Neural cell (in vitro differentiated cells): ENCODE data around the gene CAMK1D. TPM values are rescaled to one million over a fixed set of nuclear protein-coding genes. Genes with fewer than 3 reads are reported as not detected.

Experiments used
- H2AFZ ChIP-seq: fragments of 200-600, 300-800 bp; sonication (generic), shearing (Covaris generic); 2 replicates; pipeline ENCODE4 v1.6.0; 2014; ENCODE audit warnings: low read depth, mild to moderate bottlenecking, antibody characterized with exemption, low read length, moderate library complexity
- H3F3A ChIP-seq: fragments of 200-600 bp; shearing (Covaris generic); 2 replicates; pipeline ENCODE4 v1.6.1; 2016; ENCODE audit warnings: mild to moderate bottlenecking, moderate library complexity, mixed read lengths, antibody characterized with exemption, low read length; ENCODE audit not compliant: insufficient read depth, poor library complexity, severe bottlenecking
- H3K27ac ChIP-seq: fragments of 200-600, 300-800 bp; sonication (generic), shearing (Covaris generic); 2 replicates; pipeline ENCODE4 v1.5.1; 2014; ENCODE audit warnings: mild to moderate bottlenecking, low read length, moderate library complexity
- H3K27me3 ChIP-seq: fragments of 300-800, 200-600 bp; sonication (generic), shearing (Covaris generic); 2 replicates; pipeline ENCODE4 v1.6.0; 2014; ENCODE audit warnings: mild to moderate bottlenecking, low read depth, low read length, moderate library complexity; ENCODE audit not compliant: insufficient read depth
- H3K36me3 ChIP-seq: fragments of 300-800, 200-600 bp; sonication (generic), shearing (Covaris generic); 2 replicates; pipeline ENCODE4 v1.5.1; 2014; ENCODE audit warnings: mild to moderate bottlenecking, antibody characterized with exemption, low read length, moderate library complexity; ENCODE audit not compliant: insufficient read depth
- H3K4me2 ChIP-seq: fragments of 300-800, 200-600 bp; sonication (generic), shearing (Covaris generic); 2 replicates; pipeline ENCODE4 v1.6.0; 2014; ENCODE audit warnings: mild to moderate bottlenecking, low read length
- H3K4me3 ChIP-seq: fragments of 300-800, 200-600 bp; sonication (generic), shearing (Covaris generic); 2 replicates; pipeline ENCODE4 v1.5.1; 2014; ENCODE audit warnings: mild to moderate bottlenecking, low read length, moderate library complexity
- H3K79me2 ChIP-seq: fragments of 200-600 bp; shearing (Covaris generic); replicated peaks from 2 replicates; pipeline ENCODE4 v1.6.0; 2014; ENCODE audit warnings: mild to moderate bottlenecking, low read length, moderate library complexity; ENCODE audit not compliant: insufficient read depth
- H3K9ac ChIP-seq: fragments of 300-800, 200-600 bp; sonication (generic), shearing (Covaris generic); 2 replicates; pipeline ENCODE4 v1.6.1; 2016; ENCODE audit warnings: mild to moderate bottlenecking, low read length, mixed read lengths
- H3K9me2 ChIP-seq: fragments of 200-600 bp; shearing (Covaris generic); 2 replicates; pipeline ENCODE4 v1.6.1; 2016; ENCODE audit warnings: mild to moderate bottlenecking, low read length, mixed read lengths; ENCODE audit not compliant: insufficient read depth
- H3K9me3 ChIP-seq: fragments of 200-600, 300-800 bp; sonication (generic), shearing (Covaris generic); 2 replicates; pipeline ENCODE4 v1.6.1; 2016; ENCODE audit warnings: mild to moderate bottlenecking, mixed run types, low read length, moderate library complexity, mixed read lengths
- H4K20me1 ChIP-seq: fragments of 200-600 bp; shearing (Covaris generic); 2 replicates; pipeline ENCODE4 v1.6.1; 2016; ENCODE audit warnings: mild to moderate bottlenecking, mixed run types; ENCODE audit not compliant: insufficient read depth
- CTCF ChIP-seq: fragments of 450-650 bp; IDR thresholded peaks from 2 replicates; pipeline ENCODE4 v1.5.1; 2014; ENCODE audit warnings: antibody characterized with exemption, mild to moderate bottlenecking, moderate library complexity; ENCODE audit not compliant: poor library complexity, severe bottlenecking
- EP300 ChIP-seq: fragments of 450-650 bp; conservative IDR thresholded peaks from 2 replicates; pipeline ENCODE4 v1.6.1; 2014; ENCODE audit warnings: antibody characterized with exemption, mild to moderate bottlenecking, moderate library complexity; ENCODE audit not compliant: poor library complexity, severe bottlenecking
- EZH2 ChIP-seq: fragments of 200-600, 300-800 bp; shearing (Covaris generic), sonication (generic); IDR thresholded peaks from 2 replicates; pipeline ENCODE4 v1.6.1; 2014; ENCODE audit warnings: antibody characterized with exemption, low read length, borderline replicate concordance, mild to moderate bottlenecking; ENCODE audit not compliant: insufficient read depth, poor library complexity, severe bottlenecking
- MXI1 ChIP-seq: fragments of 450-650 bp; conservative IDR thresholded peaks from 2 replicates; pipeline ENCODE4 v1.6.1; 2014; ENCODE audit warnings: antibody characterized with exemption, mild to moderate bottlenecking; ENCODE audit not compliant: poor library complexity, severe bottlenecking
- POLR2AphosphoS5 ChIP-seq: IDR thresholded peaks from 2 replicates; pipeline ENCODE4 v1.6.1; 2012
- RAD21 ChIP-seq: fragments of 450-650 bp; conservative IDR thresholded peaks from 2 replicates; pipeline ENCODE4 v1.6.1; 2014; ENCODE audit warnings: antibody characterized with exemption, mild to moderate bottlenecking, moderate library complexity
- SMC3 ChIP-seq: fragments of 450-650 bp; conservative IDR thresholded peaks from 2 replicates; pipeline ENCODE4 v1.6.1; 2014; ENCODE audit warnings: antibody characterized with exemption, mild to moderate bottlenecking, moderate library complexity; ENCODE audit not compliant: poor library complexity
- TAF1 ChIP-seq: IDR thresholded peaks from 2 replicates; pipeline ENCODE4 v1.6.1; 2012; ENCODE audit warnings: low read depth
- polyA plus RNA-seq: library from polyadenylated mRNA; depleted of rRNA; stranded (reverse); fragments of >200 nt; gene quantifications from 2 replicates; pipeline ENCODE4 v1.2.3, GENCODE V29; 2014
- TF ChIP-seq, protein P1 (sequence below): IDR thresholded peaks from 2 replicates; pipeline ENCODE4 v1.6.1; 2012; ENCODE audit warnings: borderline replicate concordance

CAMK1D gene
- polyA plus RNA-seq, 1 donor from 2014 or later = 13.8 TPM

DNA sequence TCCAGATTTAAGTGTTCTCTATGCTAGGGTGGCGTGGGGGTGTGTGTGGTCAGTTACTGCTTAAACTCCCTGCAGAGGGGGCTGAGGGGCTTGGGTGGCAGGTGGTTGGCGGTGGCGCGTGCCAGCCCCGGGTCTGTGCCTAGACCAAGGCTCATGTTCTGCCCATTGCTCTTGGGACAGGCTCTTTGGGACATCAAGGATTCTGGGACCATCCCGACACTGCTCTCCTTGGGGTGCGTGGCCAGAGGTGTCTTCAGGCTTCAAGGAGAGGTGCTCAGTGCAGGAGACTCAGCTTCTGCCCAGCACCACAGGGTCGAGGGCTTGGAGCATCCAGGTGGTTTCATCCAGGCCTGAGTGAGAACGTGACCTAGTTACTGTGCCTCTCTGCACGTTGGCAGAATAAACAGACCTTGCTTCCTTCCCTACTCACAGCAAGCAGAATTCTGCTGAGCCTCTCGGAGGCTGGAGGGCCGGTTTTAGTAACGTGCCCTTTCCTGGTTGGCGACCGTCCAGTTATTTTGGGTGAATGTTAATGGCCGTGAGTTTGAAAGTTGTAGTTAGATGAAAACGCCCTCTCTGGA is 39.9 kb downstream of the CAMK1D start:
- no peak overlapping the region for H3K4me3 ChIP-seq

GRCh38 chr10:12390733-12391132 is 41.4 kb downstream of the CAMK1D start:
- Histone ChIP-seq H3K27me3 (no peaks in the 10 kb centered on the region), H3K4me3 (no peak overlapping the region), H3K4me2 (no peak overlapping the region)

More for the DNA sequence above, 39.9 kb downstream of the CAMK1D start:
- Histone ChIP-seq H3K9me2 (no peaks in the 10 kb centered on the region), H3K79me2 (peaks cover 19% of the 10 kb centered on the region), H3K27me3 (no peaks in the 10 kb centered on the region), H4K20me1 (no peaks in the 10 kb centered on the region), H3F3A (peaks cover 3% of the 10 kb centered on the region), H3K9me3 (no peaks in the 10 kb centered on the region), H3K27ac (no peak overlapping the region), H3K4me2 (no peak overlapping the region), H3K36me3 (no peaks in the 10 kb centered on the region), H2AFZ (no peak overlapping the region), H3K9ac (no peak overlapping the region)
- no peak for TF ChIP-seq CTCF
- no peak for TF ChIP-seq EP300
- TF ChIP-seq, protein P1, sequence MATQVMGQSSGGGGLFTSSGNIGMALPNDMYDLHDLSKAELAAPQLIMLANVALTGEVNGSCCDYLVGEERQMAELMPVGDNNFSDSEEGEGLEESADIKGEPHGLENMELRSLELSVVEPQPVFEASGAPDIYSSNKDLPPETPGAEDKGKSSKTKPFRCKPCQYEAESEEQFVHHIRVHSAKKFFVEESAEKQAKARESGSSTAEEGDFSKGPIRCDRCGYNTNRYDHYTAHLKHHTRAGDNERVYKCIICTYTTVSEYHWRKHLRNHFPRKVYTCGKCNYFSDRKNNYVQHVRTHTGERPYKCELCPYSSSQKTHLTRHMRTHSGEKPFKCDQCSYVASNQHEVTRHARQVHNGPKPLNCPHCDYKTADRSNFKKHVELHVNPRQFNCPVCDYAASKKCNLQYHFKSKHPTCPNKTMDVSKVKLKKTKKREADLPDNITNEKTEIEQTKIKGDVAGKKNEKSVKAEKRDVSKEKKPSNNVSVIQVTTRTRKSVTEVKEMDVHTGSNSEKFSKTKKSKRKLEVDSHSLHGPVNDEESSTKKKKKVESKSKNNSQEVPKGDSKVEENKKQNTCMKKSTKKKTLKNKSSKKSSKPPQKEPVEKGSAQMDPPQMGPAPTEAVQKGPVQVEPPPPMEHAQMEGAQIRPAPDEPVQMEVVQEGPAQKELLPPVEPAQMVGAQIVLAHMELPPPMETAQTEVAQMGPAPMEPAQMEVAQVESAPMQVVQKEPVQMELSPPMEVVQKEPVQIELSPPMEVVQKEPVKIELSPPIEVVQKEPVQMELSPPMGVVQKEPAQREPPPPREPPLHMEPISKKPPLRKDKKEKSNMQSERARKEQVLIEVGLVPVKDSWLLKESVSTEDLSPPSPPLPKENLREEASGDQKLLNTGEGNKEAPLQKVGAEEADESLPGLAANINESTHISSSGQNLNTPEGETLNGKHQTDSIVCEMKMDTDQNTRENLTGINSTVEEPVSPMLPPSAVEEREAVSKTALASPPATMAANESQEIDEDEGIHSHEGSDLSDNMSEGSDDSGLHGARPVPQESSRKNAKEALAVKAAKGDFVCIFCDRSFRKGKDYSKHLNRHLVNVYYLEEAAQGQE = no peak
- TF ChIP-seq POLR2AphosphoS5 = no peak
- TF ChIP-seq EZH2 = no peak
- no peak for TF ChIP-seq RAD21
- TF ChIP-seq MXI1 = no peak
- TF ChIP-seq SMC3 = no peak
- no peak for TF ChIP-seq TAF1

More at GRCh38 chr10:12390733-12391132, 41.4 kb downstream of the CAMK1D start:
- H4K20me1 ChIP-seq = no peaks in the 10 kb centered on the region
- H3K9me3 ChIP-seq = no peaks in the 10 kb centered on the region
- no peaks in the 10 kb centered on the region for H3K36me3 ChIP-seq
- TF ChIP-seq, protein P1 = no peak
- no peak for TF ChIP-seq EP300
- no peak overlapping the region for H3K9ac ChIP-seq
- peaks cover 3% of the 10 kb centered on the region for H3F3A ChIP-seq
- no peaks in the 10 kb centered on the region for H3K9me2 ChIP-seq
- H2AFZ ChIP-seq = no peak overlapping the region
- no peak overlapping the region for H3K27ac ChIP-seq
- H3K79me2 ChIP-seq = peaks cover 19% of the 10 kb centered on the region
